22Rv1 (cell line): Measurements from ENCODE around the gene SELE.

Experiments
- H3K27ac ChIP-seq: fragments of 450-650 bp; 2 replicates; pipeline ENCODE4 v1.5.1; 2017
- CTCF ChIP-seq: fragments of 450-650 bp; IDR thresholded peaks from 2 replicates; pipeline ENCODE4 v1.5.1; 2017; ENCODE audit warnings: mild to moderate bottlenecking
- ZFX ChIP-seq: fragments of 450-650 bp; IDR thresholded peaks from 2 replicates; pipeline ENCODE4 v1.6.1; 2017; ENCODE audit warnings: antibody characterized with exemption, borderline replicate concordance

The SELE gene

GRCh38 chr1:169707912-169708604 lies 25.8 kb downstream of the SELE start:
- TF ChIP-seq ZFX = no peak
- no peak for TF ChIP-seq CTCF
- H3K27ac ChIP-seq = no peak overlapping the region

DNA sequence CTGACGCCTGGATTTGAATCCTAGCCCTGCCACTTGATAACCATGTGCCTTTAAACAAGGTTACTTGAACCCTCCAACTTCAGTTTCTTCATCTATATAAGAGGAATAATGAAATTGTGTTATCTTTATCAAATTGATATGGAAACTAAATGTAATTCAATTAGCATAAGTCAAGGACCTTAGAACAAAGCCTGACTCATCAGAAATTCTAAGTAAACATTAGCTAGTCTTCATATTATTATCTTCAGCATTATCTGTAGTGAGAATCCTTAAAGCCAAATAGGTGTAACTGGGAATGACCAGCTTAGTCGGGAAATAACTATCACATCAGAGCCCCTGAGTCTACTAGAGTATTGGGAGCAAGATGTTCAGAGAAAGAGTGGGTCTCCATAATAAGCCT lies 29.1 kb downstream of the SELE start:
- H3K27ac ChIP-seq = no peak overlapping the region
- TF ChIP-seq ZFX (no peak), CTCF (no peak)

DNA sequence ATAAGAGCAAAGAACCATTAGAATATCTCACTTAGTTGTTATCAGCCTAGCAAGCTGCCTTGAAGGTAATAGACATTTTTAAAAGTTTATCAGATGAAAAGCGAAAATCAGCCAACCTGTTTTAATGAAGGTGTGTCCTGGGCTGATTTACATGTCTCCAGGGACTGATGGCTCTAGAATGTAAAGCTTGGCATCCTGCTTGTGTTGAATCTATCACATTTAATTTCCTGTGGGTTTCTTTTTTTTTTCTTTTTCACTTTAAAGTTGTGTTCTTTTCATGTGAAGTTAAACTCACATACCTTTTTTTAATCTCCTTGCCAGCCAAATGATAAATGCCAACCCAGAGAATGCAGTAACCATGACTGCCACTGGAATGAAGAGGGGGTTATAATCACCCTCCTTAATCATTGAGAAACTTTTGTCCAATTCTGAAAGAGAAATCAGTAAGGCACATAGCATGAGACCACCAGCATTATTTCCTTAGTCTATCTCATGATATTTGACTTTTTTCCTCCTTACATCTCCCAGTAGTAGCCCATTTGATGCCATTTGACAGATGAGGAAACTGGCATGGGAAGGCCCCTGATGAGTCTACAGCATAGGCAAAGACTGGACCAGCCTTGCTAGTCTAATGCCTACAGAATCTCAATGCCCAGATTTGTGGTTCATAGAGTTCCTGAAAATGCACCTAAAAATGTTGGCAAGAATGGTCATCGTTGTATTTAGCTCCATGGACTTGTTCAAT lies 32.4 kb downstream of the SELE start:
- TF ChIP-seq CTCF = no peak
- TF ChIP-seq ZFX = no peak
- H3K27ac ChIP-seq = no peak overlapping the region

- TF ChIP-seq CTCF = no peak
- no peak for TF ChIP-seq ZFX
These were observed 34.2 kb downstream of the SELE start for GRCh38 chr1:169699707-169700106.

DNA sequence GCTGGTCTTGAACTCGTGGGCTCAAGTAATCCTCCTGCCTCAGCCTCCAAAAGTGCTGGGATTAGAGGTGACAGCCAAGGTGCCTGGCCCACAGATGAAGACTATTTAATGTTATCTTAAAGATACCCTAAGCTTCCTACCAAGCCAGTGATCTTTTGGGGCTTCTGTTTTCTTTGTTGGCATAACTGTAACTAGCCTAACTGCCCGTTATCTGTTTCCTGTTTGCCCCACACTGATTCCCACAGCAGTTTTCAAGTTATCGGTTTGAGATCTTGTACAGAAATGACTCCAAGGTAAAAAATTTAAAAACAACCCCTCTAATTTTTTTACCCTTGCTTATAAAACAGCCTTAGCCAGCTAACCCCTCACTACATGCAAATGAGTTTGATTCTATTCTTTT lies 34.9 kb downstream of the SELE start:
- no peak for TF ChIP-seq ZFX
- no peak for TF ChIP-seq CTCF

More at GRCh38 chr1:169699707-169700106, 34.2 kb downstream of the SELE start:
- no peak overlapping the region for H3K27ac ChIP-seq

DNA sequence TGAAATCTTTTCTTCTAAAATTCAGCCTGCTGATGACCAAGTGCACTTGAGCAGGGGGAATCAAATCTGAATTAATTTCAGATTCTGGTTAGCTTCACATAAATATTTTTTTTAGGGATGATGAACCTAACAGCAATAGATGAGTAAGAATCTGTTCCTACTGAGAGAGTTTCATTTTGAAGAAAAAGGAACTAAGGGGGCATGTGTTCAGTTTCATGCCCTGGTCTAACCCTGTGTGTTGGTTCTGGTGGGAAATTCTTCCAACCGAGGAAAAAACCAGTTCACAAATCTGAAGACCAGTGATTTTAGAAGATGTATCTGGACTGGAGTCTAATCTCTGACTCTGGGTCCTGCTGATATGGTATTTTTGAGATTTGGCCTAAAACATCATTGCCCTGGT lies 36.1 kb downstream of the SELE start:
- H3K27ac ChIP-seq = no peak overlapping the region
- TF ChIP-seq CTCF (no peak), ZFX (no peak)

More for the DNA sequence above, 34.9 kb downstream of the SELE start:
- H3K27ac ChIP-seq = no peak overlapping the region

DNA sequence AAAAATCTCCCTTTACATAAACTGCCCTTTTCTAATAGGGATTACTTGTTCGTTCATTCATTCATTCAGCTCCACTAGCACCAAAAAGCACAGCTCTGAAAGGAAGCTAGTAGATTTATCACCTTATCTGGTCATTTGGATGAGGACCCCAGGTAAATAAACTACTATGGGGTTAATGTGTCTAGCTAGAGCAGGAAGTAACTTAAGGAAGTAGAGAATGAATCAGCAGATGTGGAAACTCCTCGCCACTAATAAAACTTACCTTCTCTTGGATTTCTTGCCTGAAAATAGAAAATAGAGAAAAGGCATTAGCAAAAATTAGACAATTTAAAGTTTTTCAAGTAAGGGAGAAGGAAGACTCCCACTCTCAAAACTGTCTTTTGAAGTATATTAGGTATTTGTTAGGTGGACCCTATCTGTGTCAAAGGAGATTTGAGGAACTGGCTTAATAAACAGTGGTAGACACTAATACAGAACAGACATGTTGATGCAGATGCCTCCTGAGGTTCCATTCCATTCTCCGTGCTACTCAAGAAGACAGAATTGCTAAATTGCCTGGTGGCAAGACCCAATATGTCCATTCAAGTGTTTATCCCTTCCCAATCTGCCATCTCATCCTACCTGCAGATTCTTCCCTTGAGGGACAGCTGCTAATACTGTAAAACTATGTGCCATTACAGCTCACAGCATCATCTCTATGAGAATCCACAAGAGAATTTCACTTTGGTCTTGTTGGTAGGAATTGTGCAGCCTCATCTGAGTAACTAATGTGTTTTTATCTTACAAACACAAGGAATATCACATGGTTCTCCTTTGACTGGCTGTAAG lies 37.4 kb downstream of the SELE start:
- TF ChIP-seq CTCF (no peak), ZFX (no peak)
- no peak overlapping the region for H3K27ac ChIP-seq
